OCI-LY3 (cell line): ENCODE measurements around the gene ZNF785.

Experiments used
- H2AFZ ChIP-seq: fragments of 200-600, 300-600 bp; shearing (Covaris generic); 2 replicates; pipeline ENCODE4 v1.6.0; 2014; ENCODE audit warnings: antibody characterized with exemption, low read depth, low read length
- H3K27ac ChIP-seq: fragments of 200-600, 300-600 bp; sonication (generic); 2 replicates; pipeline ENCODE4 v1.5.1; 2014; ENCODE audit warnings: mild to moderate bottlenecking, low read length, moderate library complexity, mixed read lengths
- H3K27me3 ChIP-seq: fragments of 200-600, 300-600 bp; sonication (generic); 2 replicates; pipeline ENCODE4 v1.6.1; 2014; ENCODE audit warnings: low read depth, low read length, mixed read lengths
- H3K36me3 ChIP-seq: fragments of 200-600, 300-600 bp; sonication (generic); replicated peaks from 2 replicates; pipeline ENCODE3; 2014; ENCODE audit warnings: low read depth, low read length, mixed read lengths
- H3K4me1 ChIP-seq: fragments of 300-600, 200-600 bp; sonication (generic); 2 replicates; pipeline ENCODE4 v1.6.1; 2014; ENCODE audit warnings: low read length, mixed read lengths
- H3K4me2 ChIP-seq: fragments of 200-600, 300-600 bp; sonication (generic); 2 replicates; pipeline ENCODE4 v1.6.1; 2014; ENCODE audit warnings: low read length, mixed read lengths
- H3K4me3 ChIP-seq: fragments of 300-600, 200-600 bp; sonication (generic); 2 replicates; pipeline ENCODE4 v1.5.1; 2014; ENCODE audit warnings: antibody characterized with exemption, mild to moderate bottlenecking, low read length, moderate library complexity
- H3K79me2 ChIP-seq: fragments of 300-600, 200-600 bp; shearing (Covaris generic); 2 replicates; pipeline ENCODE4 v1.6.1; 2014; ENCODE audit warnings: mild to moderate bottlenecking, low read length, mixed read lengths
- H3K9ac ChIP-seq: fragments of 300-600, 200-600 bp; shearing (Covaris generic); 2 replicates; pipeline ENCODE4 v1.6.0; 2014; ENCODE audit warnings: mild to moderate bottlenecking, low read length, moderate library complexity
- H3K9me3 ChIP-seq: fragments of 200-600, 300-600 bp; shearing (Covaris generic); 2 replicates; pipeline ENCODE4 v1.6.1; 2014; ENCODE audit warnings: low read length, mixed read lengths; ENCODE audit not compliant: insufficient read depth
- H4K20me1 ChIP-seq: fragments of 200-600, 300-600 bp; sonication (generic); 2 replicates; pipeline ENCODE4 v1.6.1; 2016; ENCODE audit warnings: low read length, mixed read lengths; ENCODE audit not compliant: insufficient read depth
- CTCF ChIP-seq: fragments of 200-600, 300-600 bp; sonication (generic); IDR thresholded peaks from 2 replicates; pipeline ENCODE4 v1.5.1; 2014; ENCODE audit warnings: antibody characterized with exemption, low read length, low read depth
- EZH2phosphoT487 ChIP-seq: fragments of 200-600 bp; shearing (Covaris generic); IDR thresholded peaks from 2 replicates; pipeline ENCODE4 v1.6.1; 2018; ENCODE audit warnings: antibody characterized with exemption, mixed run types, low read depth

The ZNF785 gene

GRCh38 chr16:30562021-30562420 is 23.5 kb downstream of the ZNF785 start:
- TF ChIP-seq EZH2phosphoT487 (no peak), CTCF (no peak)

GRCh38 chr16:30561089-30561816 is 24.2 kb downstream of the ZNF785 start:
- Histone ChIP-seq H4K20me1 (no peaks in the 10 kb centered on the region), H3K9ac (peak overlapping the region; percentile 41; the same call in 1 of the 2 replicates), H3K9me3 (no peaks in the 10 kb centered on the region), H3K4me1 (peaks cover 20% of the 10 kb centered on the region), H3K36me3 (no peaks in the 10 kb centered on the region), H3K27ac (no peak overlapping the region), H3K4me3 (peak overlapping the region; percentile 71), H2AFZ (peak overlapping the region; percentile 96), H3K4me2 (peak overlapping the region; percentile 53), H3K27me3 (no peaks in the 10 kb centered on the region), H3K79me2 (peaks cover 16% of the 10 kb centered on the region)
- no peak for TF ChIP-seq EZH2phosphoT487
- no peak for TF ChIP-seq CTCF

More at GRCh38 chr16:30562021-30562420, 23.5 kb downstream of the ZNF785 start:
- H2AFZ ChIP-seq, result peak overlapping the region; percentile 96
- no peak overlapping the region for H3K27ac ChIP-seq
- H4K20me1 ChIP-seq, result no peaks in the 10 kb centered on the region
- peaks cover 20% of the 10 kb centered on the region for H3K4me1 ChIP-seq
- no peaks in the 10 kb centered on the region for H3K36me3 ChIP-seq
- H3K4me2 ChIP-seq, result peak overlapping the region; percentile 53
- H3K79me2 ChIP-seq, result peaks cover 10% of the 10 kb centered on the region
- H3K9ac ChIP-seq, result no peak overlapping the region
- no peaks in the 10 kb centered on the region for H3K27me3 ChIP-seq
- peak overlapping the region; percentile 71 for H3K4me3 ChIP-seq
- no peaks in the 10 kb centered on the region for H3K9me3 ChIP-seq

DNA sequence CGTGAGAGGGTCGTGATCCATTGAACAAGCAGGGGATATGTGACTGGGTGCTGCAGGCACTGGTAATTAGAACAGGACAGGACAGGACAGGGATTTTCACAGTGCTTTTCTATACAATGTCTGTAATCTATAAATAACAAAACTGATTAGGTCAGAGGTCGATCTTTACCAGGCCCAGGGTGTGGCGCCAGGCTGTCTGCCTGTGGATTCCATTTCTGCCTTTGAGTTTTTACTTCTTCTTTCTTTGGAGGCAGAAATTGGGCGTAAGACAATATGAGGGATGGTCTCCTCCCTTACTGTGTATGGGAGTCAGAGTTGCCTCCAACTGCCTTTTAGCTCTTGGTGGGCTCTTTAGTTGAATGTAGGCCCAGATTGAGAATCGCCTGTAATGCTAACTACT is 25.8 kb downstream of the ZNF785 start:
- Histone ChIP-seq H3K9me3 (no peaks in the 10 kb centered on the region), H3K79me2 (peaks cover 18% of the 10 kb centered on the region), H2AFZ (peak overlapping the region; percentile 89; the same call in 1 of the 2 replicates), H3K4me3 (no peak overlapping the region), H4K20me1 (no peaks in the 10 kb centered on the region), H3K36me3 (peaks cover 9% of the 10 kb centered on the region), H3K9ac (0 out of 2 replicates have a peak overlapping the region, but pooled peaks have one; percentile 19), H3K4me1 (peaks cover 20% of the 10 kb centered on the region), H3K4me2 (peak overlapping the region; percentile 17; the same call in 1 of the 2 replicates), H3K27me3 (no peaks in the 10 kb centered on the region), H3K27ac (peak overlapping the region; percentile 45; the same call in 1 of the 2 replicates)
- TF ChIP-seq EZH2phosphoT487 (no peak), CTCF (no peak)

GRCh38 chr16:30558789-30559377 is 26.6 kb downstream of the ZNF785 start:
- Histone ChIP-seq H3K36me3 (peaks cover 9% of the 10 kb centered on the region), H3K4me2 (peak overlapping the region; percentile 73), H3K79me2 (peaks cover 18% of the 10 kb centered on the region), H2AFZ (peak overlapping the region; percentile 34; the same call in 1 of the 2 replicates), H3K4me3 (peak overlapping the region; percentile 86), H3K27me3 (no peaks in the 10 kb centered on the region), H3K9me3 (no peaks in the 10 kb centered on the region), H3K27ac (peak overlapping the region; percentile 58), H3K4me1 (peaks cover 20% of the 10 kb centered on the region), H3K9ac (peak overlapping the region; percentile 54), H4K20me1 (no peaks in the 10 kb centered on the region)
- no peak for TF ChIP-seq EZH2phosphoT487
